KOPT-K1 (cell line): ENCODE results near the gene MYO9A.

Source experiments
- H3K27ac ChIP-seq: fragments of 200-600 bp; sonication (generic); 2 replicates; pipeline ENCODE4 v1.5.1; 2016; ENCODE audit warnings: antibody characterized with exemption, mild to moderate bottlenecking, low read depth, low read length; ENCODE audit not compliant: poor library complexity, severe bottlenecking
- H3K36me3 ChIP-seq: fragments of 200-600 bp; sonication (generic); 2 replicates; pipeline ENCODE4 v1.5.1; 2017; ENCODE audit warnings: antibody characterized with exemption, mild to moderate bottlenecking, low read length, moderate library complexity; ENCODE audit not compliant: insufficient read depth
- H3K9me3 ChIP-seq: fragments of 200-600 bp; sonication (generic); 2 replicates; pipeline ENCODE4 v1.5.1; 2017; ENCODE audit warnings: antibody characterized with exemption, low read length, mild to moderate bottlenecking; ENCODE audit not compliant: insufficient read depth, poor library complexity, severe bottlenecking

The MYO9A gene

DNA sequence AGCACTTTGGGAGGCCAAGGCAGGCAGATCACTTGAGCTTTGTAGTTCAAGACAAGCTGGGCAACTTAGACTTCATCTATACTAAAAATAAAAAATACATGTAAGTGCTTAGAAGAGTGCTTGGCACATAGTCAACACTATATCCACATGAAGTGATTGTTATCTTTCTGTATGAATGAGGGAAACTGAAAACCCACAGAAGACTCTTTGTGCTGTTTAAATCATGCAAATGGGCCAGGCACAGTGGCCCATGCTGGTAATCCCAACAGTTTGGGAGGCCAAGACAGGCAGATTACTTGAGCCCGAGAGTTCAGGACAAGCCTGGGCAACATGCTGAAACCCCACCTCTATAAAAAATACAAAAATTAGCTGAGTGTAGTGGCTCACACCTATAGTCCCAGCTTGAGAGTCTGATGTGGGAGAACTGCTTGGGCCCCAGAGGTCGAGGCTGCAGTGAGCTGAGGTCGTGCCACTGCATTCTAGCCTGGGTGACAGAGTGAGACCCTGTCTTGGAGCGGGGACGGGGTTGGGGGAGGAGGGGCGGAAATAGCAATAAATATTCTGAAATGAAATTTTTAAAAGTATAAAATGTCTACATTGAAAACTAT, 177.9 kb downstream of the MYO9A start:
- Histone ChIP-seq H3K27ac (no peak overlapping the region), H3K9me3 (no peaks in the 10 kb centered on the region), H3K36me3 (no peaks in the 10 kb centered on the region)

DNA sequence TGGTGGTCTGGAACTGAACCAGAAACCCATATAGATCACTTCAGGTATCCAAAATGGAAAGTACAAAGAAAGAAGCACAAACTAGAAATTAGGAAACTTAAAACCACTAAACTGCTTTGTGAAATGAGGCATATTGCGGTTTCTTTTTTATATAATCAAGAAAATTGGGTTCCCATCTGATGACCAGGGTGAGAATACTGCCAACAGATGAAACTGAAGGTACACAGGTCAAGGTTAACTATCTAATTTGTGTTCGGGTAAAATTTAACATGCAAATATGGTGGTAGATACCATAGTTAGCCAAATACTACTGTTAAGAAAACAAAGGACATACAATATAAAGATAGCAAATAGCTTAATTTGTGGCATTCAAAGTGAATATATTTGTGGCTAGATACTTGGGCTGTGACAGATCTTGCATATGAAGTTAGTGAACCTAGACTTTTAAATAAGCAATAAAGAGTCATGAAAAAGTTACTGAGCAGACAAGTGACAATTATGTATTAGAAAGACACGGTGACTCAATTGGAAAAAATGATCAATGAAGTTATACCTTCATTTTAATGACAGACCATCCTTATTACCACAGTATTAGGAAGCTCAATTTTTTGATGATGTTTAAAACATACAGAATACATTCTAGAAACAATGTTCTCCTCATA, 180.2 kb downstream of the MYO9A start:
- no peak overlapping the region for H3K27ac ChIP-seq

GRCh38 chr15:71934446-71934845, 183.5 kb downstream of the MYO9A start:
- Histone ChIP-seq H3K27ac (no peak overlapping the region), H3K36me3 (peaks cover 34% of the 10 kb centered on the region), H3K9me3 (peaks cover 17% of the 10 kb centered on the region)

More for the DNA sequence above, 180.2 kb downstream of the MYO9A start:
- Histone ChIP-seq H3K9me3 (no peaks in the 10 kb centered on the region), H3K36me3 (peaks cover 15% of the 10 kb centered on the region)

DNA sequence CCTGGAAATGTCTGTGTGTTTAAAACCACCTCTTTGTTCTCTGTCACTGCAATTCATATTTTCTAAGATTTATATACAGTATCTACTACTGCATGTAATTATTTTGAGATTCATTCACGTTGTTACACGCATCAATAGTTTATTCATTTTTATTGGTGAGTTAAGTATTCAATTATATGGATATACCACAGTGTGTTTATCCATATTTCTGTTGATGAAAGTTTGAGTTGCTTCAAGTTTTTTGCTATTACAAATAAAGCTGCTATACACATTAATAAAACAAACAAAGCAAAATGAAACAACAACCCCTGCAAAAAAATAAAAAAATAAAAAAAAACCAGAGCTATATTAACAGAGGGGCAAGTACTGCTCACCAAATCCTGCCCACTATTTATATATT, 185.3 kb downstream of the MYO9A start:
- H3K27ac ChIP-seq: no peak overlapping the region
- peaks cover 17% of the 10 kb centered on the region for H3K9me3 ChIP-seq
- H3K36me3 ChIP-seq: peaks cover 35% of the 10 kb centered on the region

GRCh38 chr15:71931261-71931660, 186.7 kb downstream of the MYO9A start:
- H3K9me3 ChIP-seq: peaks cover 17% of the 10 kb centered on the region
- no peak overlapping the region for H3K27ac ChIP-seq
- H3K36me3 ChIP-seq: peaks cover 35% of the 10 kb centered on the region

DNA sequence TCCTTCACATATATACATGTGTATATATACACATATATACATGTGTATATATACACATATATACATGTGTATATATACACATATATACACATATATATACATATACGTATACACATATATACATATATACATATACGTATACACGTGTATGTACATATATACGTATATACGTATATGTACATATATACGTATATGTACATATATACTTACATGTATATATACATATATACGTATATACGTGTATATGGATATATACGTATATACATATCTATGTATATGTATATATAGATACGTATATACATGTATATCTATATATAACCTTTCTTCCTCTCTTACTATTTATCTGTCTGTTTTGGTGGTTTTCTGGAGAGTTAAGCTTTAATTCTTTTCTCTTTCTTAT, 192.8 kb downstream of the MYO9A start:
- Histone ChIP-seq H3K9me3 (no peaks in the 10 kb centered on the region), H3K27ac (no peak overlapping the region), H3K36me3 (0 out of 2 replicates have a peak, but pooled peaks cover 4% of the 10 kb centered on the region)

GRCh38 chr15:71921191-71921590, 196.8 kb downstream of the MYO9A start:
- H3K36me3 ChIP-seq: no peaks in the 10 kb centered on the region
- no peak overlapping the region for H3K27ac ChIP-seq
- H3K9me3 ChIP-seq: no peaks in the 10 kb centered on the region

- Histone ChIP-seq H3K9me3 (no peaks in the 10 kb centered on the region), H3K36me3 (no peaks in the 10 kb centered on the region), H3K27ac (no peak overlapping the region)
Measured at GRCh38 chr15:71920573-71920972, 197.4 kb downstream of the MYO9A start.

DNA sequence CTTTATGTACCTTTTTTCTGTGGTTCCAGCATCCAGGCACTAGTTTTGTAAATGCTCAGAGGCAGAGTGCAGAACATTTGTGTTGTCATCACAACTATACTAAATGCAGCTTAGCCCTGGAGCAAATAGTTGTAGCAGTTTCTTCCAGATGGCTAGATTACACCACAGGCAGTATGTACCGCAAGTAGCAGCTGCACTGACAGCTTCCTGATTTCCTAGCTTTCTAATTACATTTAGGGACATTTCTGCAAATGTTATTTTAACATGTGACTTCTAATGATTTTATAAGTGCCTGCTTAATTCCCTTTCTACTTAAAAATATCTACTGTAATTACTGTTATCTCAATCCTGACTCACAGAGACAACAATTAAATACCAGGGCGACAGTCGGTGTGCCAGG, 201.1 kb downstream of the MYO9A start:
- Histone ChIP-seq H3K27ac (no peak overlapping the region), H3K9me3 (peaks cover 6% of the 10 kb centered on the region)

GRCh38 chr15:71914092-71914491, 203.9 kb downstream of the MYO9A start:
- H3K27ac ChIP-seq: no peak overlapping the region
- H3K36me3 ChIP-seq: 0 out of 2 replicates have a peak, but pooled peaks cover 5% of the 10 kb centered on the region

More for the DNA sequence above, 201.1 kb downstream of the MYO9A start:
- H3K36me3 ChIP-seq: 0 out of 2 replicates have a peak, but pooled peaks cover 5% of the 10 kb centered on the region

GRCh38 chr15:71899674-71900073, 218.3 kb downstream of the MYO9A start:
- Histone ChIP-seq H3K9me3 (no peaks in the 10 kb centered on the region), H3K27ac (no peak overlapping the region), H3K36me3 (peaks cover 15% of the 10 kb centered on the region; the same call in 1 of the 2 replicates)

More at GRCh38 chr15:71914092-71914491, 203.9 kb downstream of the MYO9A start:
- H3K9me3 ChIP-seq: peaks cover 6% of the 10 kb centered on the region

DNA sequence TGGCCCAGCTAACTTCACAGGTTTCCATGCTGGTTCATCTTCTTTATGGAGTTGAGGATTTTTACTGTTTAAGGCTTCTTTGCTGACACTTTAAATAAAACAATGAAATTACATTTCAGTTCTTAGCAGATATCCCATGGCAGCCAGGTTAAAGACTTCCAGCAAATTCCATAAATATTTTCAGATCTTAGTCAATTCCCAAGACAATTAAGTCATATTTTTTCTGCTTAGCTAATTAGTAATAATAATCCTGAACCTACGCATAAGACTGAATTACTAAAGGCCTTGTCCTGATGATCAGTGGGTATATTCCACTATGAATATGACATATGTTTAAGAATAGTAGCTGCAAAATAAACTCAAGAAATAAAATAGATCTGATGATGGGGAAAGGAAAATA, 224.3 kb downstream of the MYO9A start:
- no peaks in the 10 kb centered on the region for H3K9me3 ChIP-seq
- H3K27ac ChIP-seq: no peak overlapping the region
- H3K36me3 ChIP-seq: peaks cover 21% of the 10 kb centered on the region

- peaks cover 17% of the 10 kb centered on the region for H3K36me3 ChIP-seq
- H3K27ac ChIP-seq: no peak overlapping the region
- H3K9me3 ChIP-seq: no peaks in the 10 kb centered on the region
Measured at GRCh38 chr15:71892335-71892734, 225.6 kb downstream of the MYO9A start.

DNA sequence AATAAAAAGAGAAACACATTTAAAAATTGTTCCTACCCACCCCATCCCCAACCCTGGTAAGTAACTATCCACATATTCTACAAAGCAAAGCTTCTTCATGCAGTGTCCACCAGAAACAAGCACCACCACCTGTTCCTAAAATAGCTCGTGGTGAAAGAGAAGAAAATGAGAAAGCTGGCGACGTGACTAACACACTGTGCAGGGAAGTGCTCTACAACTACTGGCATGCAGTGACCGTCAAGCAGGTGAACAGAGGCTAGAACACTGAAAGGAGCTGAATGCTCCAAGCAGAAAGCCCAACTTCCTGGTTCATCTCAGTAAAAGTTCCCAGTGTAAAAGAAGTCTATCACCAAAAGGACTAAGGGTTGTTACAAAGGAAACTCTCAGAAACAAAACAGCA, 226.9 kb downstream of the MYO9A start:
- H3K27ac ChIP-seq: no peak overlapping the region
- peaks cover 25% of the 10 kb centered on the region for H3K36me3 ChIP-seq
- H3K9me3 ChIP-seq: no peaks in the 10 kb centered on the region

DNA sequence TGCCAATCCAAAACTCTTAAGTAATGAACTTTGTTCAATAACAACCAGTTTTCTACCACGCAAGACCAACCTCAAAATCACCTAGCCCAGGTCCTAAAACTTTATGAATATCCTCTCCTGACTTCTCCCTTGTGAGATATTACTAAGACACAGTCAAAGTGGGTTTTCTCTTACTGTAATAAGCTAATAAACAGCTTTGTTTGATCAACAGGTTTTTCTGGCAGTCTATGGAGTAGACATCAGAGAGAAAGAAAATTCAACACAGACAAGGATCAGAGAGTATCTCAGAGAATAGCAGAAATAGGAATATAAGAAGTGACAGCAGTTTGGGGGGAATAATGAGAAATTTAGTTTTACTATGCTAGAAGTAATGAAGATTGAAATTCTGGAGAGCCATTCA, 228.0 kb downstream of the MYO9A start:
- Histone ChIP-seq H3K9me3 (no peaks in the 10 kb centered on the region), H3K27ac (no peak overlapping the region), H3K36me3 (peaks cover 26% of the 10 kb centered on the region)

GRCh38 chr15:71889385-71889784, 228.6 kb downstream of the MYO9A start:
- Histone ChIP-seq H3K36me3 (peaks cover 26% of the 10 kb centered on the region), H3K27ac (no peak overlapping the region), H3K9me3 (no peaks in the 10 kb centered on the region)
